Activated T-helper 1 cell treated with anti-CD3 and anti-CD28 coated beads, Interleukin-2, amount 50 U/mL, for 16 hours (primary cell): ENCODE results near the gene PLPP3.

Source experiments
- DNase-seq, 2 donors: peaks; one replicate each; pipeline ENCODE4 v3.0.0-alpha.2; 2020; ENCODE audit warnings: low read depth in 1 of 2, low spot score in 1 of 2

The PLPP3 gene

DNA sequence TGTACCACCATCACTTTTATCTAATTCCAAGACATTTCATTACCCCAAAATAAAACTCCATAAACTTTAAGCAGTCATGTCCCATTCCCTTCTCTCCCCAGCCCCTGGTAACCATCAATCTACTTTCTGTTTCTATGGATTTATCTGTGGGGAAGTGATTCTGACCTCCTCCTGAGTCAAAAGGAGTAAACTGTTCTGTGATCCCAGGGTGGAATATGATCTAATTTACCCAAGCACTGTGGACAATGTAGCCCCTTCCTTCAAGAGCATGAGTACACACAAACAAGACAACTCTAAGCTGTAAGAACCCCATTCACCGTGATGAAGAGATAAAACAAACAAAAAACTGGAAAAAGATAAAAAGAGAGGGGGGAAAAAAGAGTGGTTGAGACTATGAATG, 77.9 kb downstream of the PLPP3 start:
- no peak for DNase-seq

DNA sequence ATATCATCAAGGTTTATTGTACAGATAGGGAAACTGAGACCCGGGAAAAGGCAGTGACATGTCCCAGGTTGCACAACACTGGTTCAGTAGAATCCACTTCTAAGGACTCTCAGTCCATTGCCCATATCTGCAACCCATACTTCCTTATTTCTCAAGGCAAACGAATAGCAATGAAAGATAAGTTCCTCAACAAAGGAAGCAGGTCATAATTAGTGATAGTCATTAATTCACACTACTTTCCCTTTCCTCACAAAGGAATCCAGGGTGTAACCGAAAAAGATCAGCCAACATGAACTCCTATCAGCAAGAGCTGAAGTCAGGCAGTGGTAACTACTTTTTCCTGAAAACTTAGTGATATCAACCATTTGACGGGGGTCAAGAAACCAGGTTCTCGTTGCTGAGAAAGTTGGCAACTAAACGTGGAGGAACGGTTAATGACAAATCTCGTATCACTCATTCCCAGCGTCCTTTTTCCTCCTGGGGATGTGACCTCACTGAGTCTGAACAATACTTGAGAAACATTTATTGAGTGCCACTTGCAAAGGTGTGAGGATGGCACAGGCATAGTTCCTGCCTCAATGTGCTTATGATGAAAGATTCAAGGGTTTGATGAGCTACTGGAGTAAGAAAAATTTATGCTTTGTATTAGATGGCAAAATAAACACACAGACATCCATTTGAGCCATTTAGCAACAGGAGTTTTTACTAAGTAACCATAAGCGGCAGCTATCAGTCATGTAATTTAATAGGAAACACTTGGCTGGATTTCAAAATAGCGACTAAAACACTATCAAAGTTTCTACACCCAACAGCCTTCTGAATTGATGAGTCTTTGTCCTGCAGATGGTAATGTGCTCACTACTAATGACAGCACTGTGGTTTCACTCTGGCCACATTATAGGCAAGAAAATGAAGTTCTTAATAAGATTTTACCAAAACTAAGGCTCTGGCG, 82.3 kb downstream of the PLPP3 start:
- DNase-seq, result no peak

GRCh38 chr1:56496158-56496557, 83.2 kb downstream of the PLPP3 start:
- no peak for DNase-seq

GRCh38 chr1:56495538-56495937, 83.8 kb downstream of the PLPP3 start:
- no peak for DNase-seq

GRCh38 chr1:56494306-56494705, 85.1 kb downstream of the PLPP3 start:
- DNase-seq, result no peak

GRCh38 chr1:56493826-56494225, 85.5 kb downstream of the PLPP3 start:
- no peak for DNase-seq

DNA sequence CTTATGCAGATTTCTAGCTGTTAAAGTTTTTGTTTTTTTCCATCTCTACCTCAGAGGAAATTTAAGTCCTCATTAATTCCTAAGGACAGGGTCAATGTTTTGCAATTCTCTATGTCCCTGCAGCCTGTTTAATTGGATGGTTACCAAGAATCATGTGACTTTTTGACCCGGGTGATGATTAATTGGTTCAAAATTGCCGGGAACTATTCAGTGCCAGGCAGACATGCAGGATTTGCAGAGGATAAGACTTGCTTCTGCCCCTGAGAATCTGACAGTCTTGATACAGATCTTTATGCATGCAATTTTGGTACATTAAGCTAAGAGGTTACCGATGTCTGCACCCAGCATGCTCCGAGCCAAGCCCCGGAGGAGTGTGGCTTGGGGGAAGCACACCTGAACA, 87.9 kb downstream of the PLPP3 start:
- DNase-seq, result no peak

DNA sequence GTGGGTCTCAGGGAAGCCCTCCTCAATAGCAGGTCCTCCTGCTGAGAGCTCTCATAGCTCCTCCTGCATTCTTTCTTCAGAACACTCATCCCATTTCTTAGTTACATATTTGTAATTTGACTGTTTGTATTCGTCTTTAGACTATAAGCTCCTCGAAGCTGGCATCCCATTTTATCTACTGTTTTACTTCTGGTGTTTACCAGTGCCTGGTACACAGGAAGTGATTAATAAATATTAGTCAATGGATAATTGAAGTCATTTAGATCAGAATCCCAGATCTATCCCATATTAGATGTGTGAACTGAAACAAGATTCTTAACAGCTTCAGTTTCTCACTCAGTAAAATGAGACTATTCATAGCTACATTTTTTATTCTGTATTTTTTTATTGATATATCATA, 88.7 kb downstream of the PLPP3 start:
- DNase-seq, result no peak

- no peak for DNase-seq
Measured at GRCh38 chr1:56489695-56490094, 89.7 kb downstream of the PLPP3 start.

DNA sequence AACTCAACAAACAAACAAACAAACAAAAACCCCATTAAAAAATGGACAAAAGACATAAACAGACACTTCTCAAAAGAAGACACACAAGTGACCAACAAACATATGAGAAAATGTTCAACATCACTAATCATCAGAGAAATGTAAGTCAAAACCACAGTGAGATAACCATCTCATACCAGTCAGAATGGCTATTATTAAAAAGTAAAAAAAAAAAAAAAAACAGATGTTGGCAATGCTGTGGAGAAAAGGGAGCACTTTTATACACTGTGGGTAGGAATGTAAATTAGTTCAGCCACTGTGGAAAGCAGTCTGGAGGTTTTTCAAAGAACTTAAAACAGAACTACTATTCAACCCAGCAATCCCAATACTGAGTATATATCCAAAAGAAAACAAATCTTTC, 94.7 kb downstream of the PLPP3 start:
- no peak for DNase-seq

- DNase-seq, result no peak
Measured at GRCh38 chr1:56483104-56483503, 96.3 kb downstream of the PLPP3 start.

DNA sequence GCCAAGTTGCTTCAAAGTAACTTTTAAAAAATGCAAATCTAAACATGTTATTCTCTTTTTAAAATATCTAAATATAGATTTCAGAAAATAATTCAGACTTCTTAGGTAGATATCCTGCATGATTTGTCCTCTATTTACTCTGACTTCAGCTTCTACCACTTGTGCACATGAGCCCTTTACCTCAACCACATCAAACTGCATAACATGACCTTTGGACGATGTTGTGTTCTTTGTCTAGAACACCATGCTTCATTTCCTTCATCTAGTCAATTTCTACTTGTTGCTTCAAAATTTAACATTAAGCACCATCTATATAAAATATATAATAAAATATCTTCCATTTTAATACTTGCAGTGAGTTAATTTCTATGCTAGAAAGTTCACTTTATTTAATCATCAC, 96.9 kb downstream of the PLPP3 start:
- DNase-seq, result no peak

DNA sequence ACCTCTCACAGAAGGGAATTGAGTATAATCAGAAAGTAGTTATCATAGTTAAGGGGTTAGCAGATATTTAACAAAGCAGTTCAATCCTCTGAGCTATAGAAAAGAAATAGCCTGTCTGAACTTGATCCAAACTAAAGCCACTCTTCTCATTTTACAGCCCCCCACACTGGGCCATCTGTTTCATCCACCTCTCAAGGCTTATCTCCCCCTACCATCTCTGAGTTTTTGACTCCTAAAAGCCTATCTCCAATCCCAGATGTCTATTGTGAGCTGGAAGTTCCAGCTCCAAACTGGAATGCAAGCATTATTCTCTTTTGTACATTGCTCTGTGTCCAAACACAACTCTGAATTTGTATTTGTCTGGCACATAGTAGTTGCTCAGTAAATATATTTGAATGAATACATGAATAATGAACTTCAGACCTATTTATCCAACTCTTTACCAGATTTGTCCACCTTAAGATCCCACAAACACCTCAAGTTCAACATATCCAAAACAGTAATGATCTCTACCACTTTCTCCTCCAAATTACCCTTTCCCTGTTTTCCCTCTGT, 98.1 kb downstream of the PLPP3 start:
- DNase-seq, result no peak

- DNase-seq, result no peak
Measured at GRCh38 chr1:56478734-56479133, 100.6 kb downstream of the PLPP3 start.

DNA sequence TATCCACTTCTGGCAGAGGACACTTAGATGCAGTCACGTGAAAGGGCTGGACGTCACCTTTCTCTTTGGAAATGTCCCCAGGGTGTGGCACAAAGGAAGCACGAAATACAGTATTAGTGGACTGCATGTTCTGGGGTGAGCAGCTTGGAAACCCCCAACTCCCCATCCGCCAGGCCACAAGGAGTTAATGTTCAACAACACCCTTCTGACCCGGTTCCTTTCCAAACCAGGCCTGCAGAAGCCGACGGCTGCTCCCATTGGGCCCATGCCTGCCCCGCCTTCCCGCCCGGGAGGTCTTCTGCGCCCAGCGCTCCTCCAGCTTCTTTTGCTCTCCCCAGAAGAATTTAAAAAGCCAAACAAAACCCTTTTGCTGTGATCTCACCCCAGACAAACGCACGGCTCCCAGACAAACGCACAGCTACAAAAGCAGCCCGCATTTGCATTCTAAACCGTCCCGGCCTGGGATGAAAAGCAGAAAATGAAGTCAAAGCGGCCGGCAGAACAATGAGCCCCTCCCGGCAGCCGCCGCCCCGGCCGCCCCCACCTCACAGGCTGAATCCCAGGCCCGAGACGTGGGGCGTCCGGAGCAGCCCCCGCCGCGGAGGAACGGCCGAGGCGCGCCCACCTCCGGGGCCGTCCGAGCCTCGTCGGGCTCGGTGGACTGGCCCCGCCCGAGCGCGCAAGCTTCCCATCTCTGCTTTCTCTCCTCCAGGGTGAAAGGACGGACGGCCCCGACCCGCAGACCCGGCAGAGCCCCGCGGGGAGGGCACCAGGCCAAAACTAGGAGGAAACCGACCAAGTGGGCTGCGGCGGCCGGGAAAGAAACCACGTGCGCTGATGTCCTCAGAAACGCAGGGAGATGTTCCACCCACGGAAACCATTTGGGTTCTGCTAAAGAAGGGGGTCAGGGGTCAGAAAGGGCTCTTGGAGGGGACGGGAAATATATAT, 101.9 kb downstream of the PLPP3 start:
- DNase-seq, result no peak

DNA sequence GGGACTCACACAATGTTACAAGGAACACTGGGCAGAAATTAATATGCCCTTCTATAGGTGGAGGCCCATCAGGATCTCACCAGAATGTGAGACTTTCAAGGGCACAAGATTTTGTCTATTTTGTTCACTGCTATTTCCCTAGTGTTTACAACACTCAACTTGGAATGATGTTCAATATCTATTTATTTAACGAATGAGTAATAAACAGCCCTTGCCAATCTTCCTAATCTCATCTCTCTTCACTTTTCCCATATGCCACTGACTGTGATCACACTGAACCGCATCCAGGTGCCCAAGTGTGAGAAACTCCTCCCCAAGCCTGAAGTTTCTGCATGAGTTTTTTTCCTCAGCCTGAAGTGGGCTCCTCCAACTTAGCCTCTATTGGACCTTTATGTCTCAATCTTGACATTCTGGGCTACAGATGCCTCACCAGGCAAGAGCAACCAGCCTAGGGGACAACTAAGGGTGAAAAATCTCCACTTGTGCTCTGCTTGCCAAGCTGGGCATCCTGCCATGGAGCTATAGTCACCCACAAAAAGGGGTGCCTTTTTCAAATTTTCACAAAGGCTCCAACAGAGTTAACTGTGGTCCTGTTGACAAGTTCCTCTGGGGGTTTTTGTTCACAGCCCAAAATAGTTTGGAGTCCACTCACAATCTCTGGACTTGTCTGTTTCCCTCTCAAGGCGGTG, 105.6 kb downstream of the PLPP3 start:
- DNase-seq, result no peak

DNA sequence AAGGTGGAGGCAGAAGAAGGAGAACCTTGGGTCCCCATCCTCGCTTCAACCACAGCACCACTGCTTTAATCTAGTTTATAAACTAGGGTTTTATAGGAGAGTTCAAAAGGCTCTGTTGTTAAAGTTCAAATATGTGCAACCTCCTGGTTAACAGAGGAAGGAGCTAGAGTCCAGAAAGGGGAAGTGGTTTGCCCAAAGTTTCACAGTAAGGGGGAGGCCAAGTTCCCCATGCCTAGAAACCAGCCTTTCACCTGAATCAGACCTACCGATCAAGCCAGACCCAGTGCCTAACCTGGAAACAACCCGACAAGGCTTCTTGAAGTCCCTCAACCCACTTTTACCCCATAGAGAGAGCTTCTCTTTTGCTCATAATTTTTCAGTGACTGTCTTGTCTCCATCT, 106.5 kb downstream of the PLPP3 start:
- DNase-seq, result no peak

GRCh38 chr1:56469640-56470371, 109.6 kb downstream of the PLPP3 start:
- no peak for DNase-seq

DNA sequence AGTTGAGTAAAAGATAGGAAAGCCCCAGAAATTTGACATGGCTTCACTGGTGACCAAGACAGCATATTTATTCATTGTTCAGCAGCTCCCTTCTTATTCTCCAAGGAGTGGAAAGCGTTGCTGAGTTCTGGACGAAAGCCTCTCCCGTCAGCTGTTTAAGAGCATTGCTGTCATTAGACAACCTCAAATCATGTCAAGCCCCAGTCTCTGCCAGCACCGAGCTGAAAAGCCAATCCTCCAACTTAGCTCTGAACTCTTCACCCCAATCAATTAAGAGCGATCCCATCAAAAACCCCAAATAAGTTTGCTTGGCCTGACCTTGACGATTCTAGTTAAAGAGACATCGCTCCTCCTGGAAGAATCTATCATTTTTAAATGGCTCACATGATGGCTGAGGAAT, 110.8 kb downstream of the PLPP3 start:
- DNase-seq, result no peak

DNA sequence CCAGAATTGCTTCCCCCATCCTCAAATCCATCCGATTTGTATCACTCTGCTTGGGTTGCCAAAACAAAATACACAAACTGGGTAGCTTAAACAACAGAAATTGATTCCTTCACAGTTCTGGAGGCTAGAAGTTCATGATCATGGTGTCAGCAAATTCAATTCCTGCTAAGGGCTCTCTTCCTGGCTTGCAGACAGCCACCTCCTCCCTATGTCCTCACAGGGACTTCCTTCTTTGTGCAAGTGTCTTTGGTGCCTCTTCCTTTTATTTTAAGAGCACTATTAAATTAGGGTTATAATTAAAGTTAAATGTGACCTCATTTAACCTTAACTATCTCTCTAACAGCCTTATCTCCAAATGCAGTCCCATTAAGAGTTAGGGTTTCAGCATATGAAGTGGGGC, 112.8 kb downstream of the PLPP3 start:
- DNase-seq, result no peak
